HG03135 (cell line): ENCODE measurements around the gene DENR.

Source experiments
- ATAC-seq: cut with Tn5 transposase; IDR thresholded peaks from one replicate; pipeline ENCODE4 v1.9.1; 2021; ENCODE audit warnings: mild to moderate bottlenecking, moderate library complexity; ENCODE audit not compliant: unreplicated experiment

Gene DENR

DNA sequence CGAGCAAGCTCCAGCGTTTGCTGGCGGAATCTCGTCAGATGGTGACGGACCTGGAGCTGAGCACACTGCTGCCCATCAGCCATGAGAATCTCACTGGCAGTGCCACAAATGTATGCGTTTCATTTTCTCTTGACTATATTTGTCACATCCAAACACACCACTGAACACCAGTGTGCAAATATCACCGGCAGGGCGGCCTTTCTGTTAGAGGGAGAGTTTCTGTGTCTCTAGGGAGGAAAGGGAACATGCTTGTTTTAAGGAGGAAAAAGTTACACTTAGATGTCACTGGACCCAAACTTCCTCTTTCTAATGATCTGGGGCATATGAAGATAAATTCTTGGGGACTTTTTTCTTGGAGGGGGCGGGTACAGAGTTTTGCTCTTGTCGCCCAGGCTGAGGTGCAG, 60.7 kb downstream of the DENR start:
- no peak for ATAC-seq

DNA sequence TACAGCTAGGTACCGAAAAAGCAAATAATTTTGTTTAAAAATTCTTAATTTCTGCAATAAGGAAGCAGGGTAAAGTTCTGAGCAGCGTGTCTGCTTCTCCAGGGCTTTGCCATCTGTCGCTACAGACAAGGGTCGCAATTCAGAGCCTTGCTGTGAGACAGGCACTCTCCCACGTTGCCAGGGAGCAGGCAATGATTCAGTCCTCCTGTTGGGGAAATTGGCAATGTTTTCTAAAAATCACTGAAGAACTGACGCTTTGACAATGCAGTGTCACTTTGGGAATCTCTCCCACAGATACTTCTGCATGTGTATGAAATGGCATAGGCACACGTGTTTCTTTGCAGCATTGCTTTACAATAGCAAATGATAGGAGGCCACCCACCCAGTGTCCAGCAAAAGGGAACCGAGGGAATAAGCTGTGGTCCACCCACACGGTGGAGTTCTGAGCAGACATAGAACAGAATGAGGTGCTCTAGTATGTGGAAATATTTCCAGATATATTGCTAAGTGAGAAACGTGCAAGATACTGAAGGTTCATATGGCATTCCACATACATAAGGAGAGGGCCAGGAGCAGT, 66.7 kb downstream of the DENR start:
- ATAC-seq: no peak

- ATAC-seq: no peak
Observed at GRCh38 chr12:122820138-122820537, 67.5 kb downstream of the DENR start.
